ENCODE data around the gene ISG20. TPM values are rescaled to one million over a fixed set of nuclear protein-coding genes. Genes with fewer than 3 reads are reported as not detected.

The ISG20 gene
- total and polyA plus RNA-seq, 2 of the 8 experiments (the other 6 are each of a cell fraction or from before 2014, with no cell fraction given) = 2.9 to 5.2 TPM

GRCh38 chr15:88634449-88634848 lies 4.4 kb upstream of the ISG20 start:
- H3K56ac ChIP-seq (replicated peaks; ENCODE audit: insufficient read length, low read depth, low read length) = no peak overlapping the region
- H3K18ac ChIP-seq (ENCODE audit: extremely low read depth, low read length) = no peak overlapping the region
- no peak overlapping the region for H4K5ac ChIP-seq (ENCODE audit: insufficient read length, low read depth, low read length)
- no peaks in the 10 kb centered on the region for H3K9me3 ChIP-seq (ENCODE audit: insufficient read depth in 2 of 2, low read depth in 1 of 2, low read length in 1 of 2)
- H3K79me1 ChIP-seq (ENCODE audit: low read depth, low read length) = peaks cover 12% of the 10 kb centered on the region; the same call in 1 of the 2 replicates
- H3K23me2 ChIP-seq (ENCODE audit: low read depth, low read length) = no peaks in the 10 kb centered on the region
- H2BK5ac ChIP-seq (ENCODE audit: low read depth, low read length) = no peak overlapping the region
- H2BK15ac ChIP-seq (ENCODE audit: low read length) = no peak overlapping the region
- H3K4me3 ChIP-seq (ENCODE audit: extremely low read depth in 1 of 4, insufficient read depth in 2 of 4, low read depth in 3 of 4, low read length in 4 of 4) = no peak overlapping the region
- CTCF ChIA-PET (ENCODE audit: partially characterized antibody) = interaction anchor here (1.0 to 1.1 kb wide), 2 partner anchors 11 to 20 kb away, joined by 3 read pairs; no protein-coding TSS in a partner anchor
- no peak overlapping the region for H2BK120ac ChIP-seq (replicated peaks; ENCODE audit: low read depth, low read length)
- FAIRE-seq (no peak), DNase-seq (ENCODE audit: low read depth in 1 of 2, low spot score in 2 of 2) (no peak)
- no peak overlapping the region for H3K4ac ChIP-seq (replicated peaks; ENCODE audit: insufficient read length, low read depth, low read length)
- H4K8ac ChIP-seq (ENCODE audit: extremely low read depth, insufficient read depth, low read length) = no peak overlapping the region
- no peak overlapping the region for H3K27ac ChIP-seq (ENCODE audit: low read depth, low read length)
- no peak overlapping the region for H3K23ac ChIP-seq (ENCODE audit: insufficient read length)
- no peak overlapping the region for H3K14ac ChIP-seq (ENCODE audit: insufficient read length)
- H3K9ac ChIP-seq (replicated peaks in 1 of 4; ENCODE audit: extremely low read depth in 1 of 4, low read depth in 3 of 4, low read length in 3 of 4) = no peak overlapping the region
- H3K79me2 ChIP-seq (ENCODE audit: control insufficient read depth in 1 of 2, insufficient read depth in 2 of 2, low read length in 2 of 2) = peaks cover 0 to 4% of the 10 kb centered on the region in 2 experiments; a peak in 1 of 4 replicates
- H3K27me3 ChIP-seq (replicated peaks in 1 of 4; ENCODE audit: control insufficient read depth in 3 of 4, extremely low read depth in 1 of 4, insufficient read depth in 3 of 4, low read length in 3 of 4) = no peaks in the 10 kb centered on the region
- peaks cover 5 to 19% (median 15%) of the 10 kb centered on the region in 4 experiments for H3K4me1 ChIP-seq (replicated peaks in 1 of 4; ENCODE audit: control insufficient read depth in 3 of 4, insufficient read depth in 4 of 4, low read length in 3 of 4)
- TF ChIP-seq KDM1A (IDR thresholded peaks at IDR 0.05; ENCODE audit: borderline replicate concordance, low read length) = no peak
- peaks cover 22 to 49% (median 30%) of the 10 kb centered on the region in 4 experiments for H3K36me3 ChIP-seq (ENCODE audit: control insufficient read depth in 2 of 4, insufficient read depth in 4 of 4, low read length in 3 of 4)
- H4K91ac ChIP-seq (replicated peaks; ENCODE audit: insufficient read length, low read length) = no peak overlapping the region
- no peak overlapping the region for H3K4me2 ChIP-seq (ENCODE audit: insufficient read depth in 1 of 2, low read depth in 2 of 2, low read length in 2 of 2)
- H2AFZ ChIP-seq (ENCODE audit: low read length) = no peak overlapping the region
- no peak overlapping the region for H2BK12ac ChIP-seq (ENCODE audit: low read depth, low read length)
- 84% methylated on average over 2 of the region's 2 CpGs; no CpG with 5 or more reads in 1 of the 2 experiments for WGBS, 2 experiments (ENCODE audit: extremely low coverage in 1 of 2, insufficient coverage in 1 of 2, insufficient read length in 1 of 2, insufficient replicate concordance in 2 of 2, low coverage in 1 of 2, low lambda C conversion rate in 2 of 2, missing lambda C conversion rate in 1 of 2)
- H4K20me1 ChIP-seq (replicated peaks in 1 of 2; ENCODE audit: control insufficient read depth in 1 of 2, insufficient read depth in 2 of 2, low read length in 2 of 2) = peaks cover 24 to 25% of the 10 kb centered on the region in 2 experiments
- H2BK20ac ChIP-seq (ENCODE audit: low read length) = no peak overlapping the region
- H2AK5ac ChIP-seq (ENCODE audit: low read depth, low read length) = no peak overlapping the region
- POLR2A ChIA-PET (ENCODE audit: partially characterized antibody) = interaction anchor here (1.2 to 5.9 kb wide), 4 partner anchors 9 to 21 kb away, joined by 5 to 52 read pairs (median 22); partner anchors contain the start of gene AEN
